ENCODE results near the gene CYP3A5.
A peak's percentile ranks its signal among the peaks of the same experiment; 100 is the strongest.
"Not testable (repeated sequence)": the region's sequence is repeated elsewhere in the genome, so short reads cannot be mapped to it uniquely, and the experiment has no call there.

The CYP3A5 gene

GRCh38 chr7:99642027-99642426 is 37.8 kb downstream of the CYP3A5 start:
- DNase-seq (ENCODE audit: low read depth): no peak

GRCh38 chr7:99639267-99639666 is 40.5 kb downstream of the CYP3A5 start:
- no peak for DNase-seq (ENCODE audit: low read depth)

- DNase-seq (ENCODE audit: low read depth): no peak
Observed at GRCh38 chr7:99638731-99639130, 41.1 kb downstream of the CYP3A5 start.

- DNase-seq (ENCODE audit: low read depth): not testable (repeated sequence)
Observed at GRCh38 chr7:99637414-99637813, 42.4 kb downstream of the CYP3A5 start.

GRCh38 chr7:99631295-99632109 is 48.3 kb downstream of the CYP3A5 start:
- DNase-seq (ENCODE audit: low read depth): no peak

- DNase-seq (ENCODE audit: low read depth): no peak
Observed at GRCh38 chr7:99629643-99630042, 50.2 kb downstream of the CYP3A5 start.

GRCh38 chr7:99628471-99629465 is 51.0 kb downstream of the CYP3A5 start:
- DNase-seq (ENCODE audit: low read depth): no peak

GRCh38 chr7:99627513-99627912 is 52.3 kb downstream of the CYP3A5 start:
- no peak for DNase-seq (ENCODE audit: low read depth)

- DNase-seq (ENCODE audit: low read depth): no peak
Observed at GRCh38 chr7:99626661-99627060, 53.1 kb downstream of the CYP3A5 start.

GRCh38 chr7:99625961-99626360 is 53.8 kb downstream of the CYP3A5 start:
- no peak for DNase-seq (ENCODE audit: low read depth)

- DNase-seq (ENCODE audit: low read depth): no peak
Observed at GRCh38 chr7:99625321-99625720, 54.5 kb downstream of the CYP3A5 start.

GRCh38 chr7:99624484-99624883 is 55.3 kb downstream of the CYP3A5 start:
- no peak for DNase-seq (ENCODE audit: low read depth)

- DNase-seq (ENCODE audit: low read depth): no peak
Observed at GRCh38 chr7:99623702-99624447, 55.9 kb downstream of the CYP3A5 start.

GRCh38 chr7:99623091-99623693 is 56.6 kb downstream of the CYP3A5 start:
- DNase-seq (ENCODE audit: low read depth): no peak

GRCh38 chr7:99622596-99622995 is 57.2 kb downstream of the CYP3A5 start:
- no peak for DNase-seq (ENCODE audit: low read depth)

GRCh38 chr7:99621271-99621670 is 58.5 kb downstream of the CYP3A5 start:
- DNase-seq (ENCODE audit: low read depth): no peak

- no peak for DNase-seq (ENCODE audit: low read depth)
Observed at GRCh38 chr7:99619571-99620130, 60.1 kb downstream of the CYP3A5 start.

- DNase-seq (ENCODE audit: low read depth): peak; percentile 63
Observed at GRCh38 chr7:99618726-99619125, 61.1 kb downstream of the CYP3A5 start.

GRCh38 chr7:99617192-99617781 is 62.5 kb downstream of the CYP3A5 start:
- DNase-seq (ENCODE audit: low read depth): no peak

GRCh38 chr7:99616359-99617191 is 63.2 kb downstream of the CYP3A5 start, which contains the start of gene ZSCAN25:
TSS of gene ZSCAN25 (plus strand) at chr7:99616946. CDS start at chr7:99619607, 2,661 bp downstream.
- peak; percentile 95 for DNase-seq (ENCODE audit: low read depth)

Measured in fibroblast of gingiva (primary cell).